Cardiac septum (tissue), 1 donor: ENCODE measurements around the gene SPRN. TPM values are rescaled to one million over a fixed set of nuclear protein-coding genes. Genes with fewer than 3 reads are reported as not detected.
A peak's percentile ranks its signal among the peaks of the same experiment; 100 is the strongest.

Experiments used
- DNase-seq: peaks from one replicate; pipeline ENCODE4 v3.0.0-alpha.2; 2020; ENCODE audit warnings: low spot score
- intact Hi-C: fragments of 100-400 bp; cut with DNase I; formaldehyde crosslinking; loops from one replicate; pipeline ENCODE4 v1.14.0; 2022
- total RNA-seq: library from RNA; stranded (reverse); fragmentation: NEBNext Ultra II Directional; extraction: Animal tissue kit (Norgen Biotek cat#: 25700); gene quantifications from one replicate; pipeline ENCODE4 v1.2.1, GENCODE V29; 2021
- donor health status: DM: no; HTN: no; CAD: no.

The SPRN gene
- total RNA-seq, 1 donor from 2014 or later, result not detected

DNA sequence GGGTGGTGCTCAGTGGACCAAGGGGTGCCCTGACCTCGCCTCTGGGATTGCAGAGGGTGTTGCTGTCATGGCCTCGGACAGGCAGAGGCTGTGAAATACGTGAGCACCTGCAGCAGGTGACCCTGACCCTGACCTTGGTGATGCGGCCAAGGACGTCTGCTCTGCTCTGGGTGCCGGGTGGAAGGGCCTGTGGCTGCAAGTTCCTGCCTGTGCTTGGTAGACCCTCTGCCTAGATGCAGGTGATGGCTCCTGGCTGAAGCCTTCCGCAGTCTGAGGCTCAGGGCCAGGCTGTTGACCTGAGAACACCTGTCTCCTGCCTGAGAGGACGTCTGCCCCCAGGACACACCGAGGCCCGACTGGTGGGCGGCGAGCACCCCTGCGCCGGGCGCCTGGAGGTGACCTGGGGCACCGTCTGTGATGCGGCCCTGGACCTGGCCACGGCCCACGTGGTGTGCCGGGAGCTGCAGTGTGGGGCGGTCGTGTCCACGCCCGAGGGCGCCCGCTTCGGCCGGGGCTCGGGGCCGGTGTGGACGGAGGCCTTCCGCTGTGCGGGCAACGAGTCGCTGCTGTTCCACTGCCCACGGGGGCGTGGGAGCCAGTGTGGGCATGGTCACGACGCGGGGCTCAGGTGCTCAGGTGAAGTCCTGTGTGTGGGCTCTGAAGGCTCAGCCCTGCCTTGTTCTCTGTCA is 33.7 kb upstream of the SPRN start:
- peak; percentile 75 for DNase-seq
- intact Hi-C loops, result loop anchor here (10.0 kb wide), 1 partner anchor 47 kb away; no protein-coding TSS in a partner anchor

DNA sequence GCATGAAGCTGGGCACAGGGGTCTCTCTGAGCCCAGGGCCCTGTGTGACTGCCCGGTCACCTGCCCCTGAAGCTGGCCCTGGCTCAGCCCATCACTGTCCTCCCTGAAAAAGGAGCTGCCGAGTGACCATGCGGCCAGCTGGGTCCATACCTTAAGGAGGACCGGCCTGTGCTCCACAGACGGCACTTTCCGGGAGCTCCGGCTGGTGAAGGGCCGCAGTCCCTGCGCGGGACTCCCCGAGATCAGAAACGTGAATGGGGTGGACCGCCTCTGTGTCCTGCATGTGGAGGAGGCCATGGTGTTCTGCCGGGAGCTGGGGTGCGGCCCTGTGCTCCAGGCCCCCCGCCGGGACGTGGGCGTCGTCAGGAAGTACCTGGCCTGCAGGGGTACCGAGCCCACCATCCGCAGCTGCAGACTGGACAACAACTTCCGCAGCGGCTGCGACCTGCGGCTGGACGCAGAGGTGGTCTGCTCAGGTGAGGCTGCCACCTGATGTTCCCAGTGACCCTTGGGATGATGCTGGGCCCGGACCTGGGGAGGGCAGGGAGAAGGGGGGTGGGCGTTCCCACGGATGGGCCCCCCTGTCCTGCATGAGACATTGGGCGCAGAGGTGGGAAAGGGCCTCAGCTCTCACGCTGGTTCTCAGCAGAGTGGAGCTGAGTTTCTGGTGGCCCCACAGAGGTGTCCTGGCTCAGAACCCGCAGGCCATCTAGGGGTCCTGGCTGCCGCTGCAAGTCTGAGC is 32.8 kb upstream of the SPRN start:
- peak; percentile 75 for DNase-seq
- intact Hi-C loops, result loop anchor here (10.0 kb wide), 1 partner anchor 48 kb away; no protein-coding TSS in a partner anchor

DNA sequence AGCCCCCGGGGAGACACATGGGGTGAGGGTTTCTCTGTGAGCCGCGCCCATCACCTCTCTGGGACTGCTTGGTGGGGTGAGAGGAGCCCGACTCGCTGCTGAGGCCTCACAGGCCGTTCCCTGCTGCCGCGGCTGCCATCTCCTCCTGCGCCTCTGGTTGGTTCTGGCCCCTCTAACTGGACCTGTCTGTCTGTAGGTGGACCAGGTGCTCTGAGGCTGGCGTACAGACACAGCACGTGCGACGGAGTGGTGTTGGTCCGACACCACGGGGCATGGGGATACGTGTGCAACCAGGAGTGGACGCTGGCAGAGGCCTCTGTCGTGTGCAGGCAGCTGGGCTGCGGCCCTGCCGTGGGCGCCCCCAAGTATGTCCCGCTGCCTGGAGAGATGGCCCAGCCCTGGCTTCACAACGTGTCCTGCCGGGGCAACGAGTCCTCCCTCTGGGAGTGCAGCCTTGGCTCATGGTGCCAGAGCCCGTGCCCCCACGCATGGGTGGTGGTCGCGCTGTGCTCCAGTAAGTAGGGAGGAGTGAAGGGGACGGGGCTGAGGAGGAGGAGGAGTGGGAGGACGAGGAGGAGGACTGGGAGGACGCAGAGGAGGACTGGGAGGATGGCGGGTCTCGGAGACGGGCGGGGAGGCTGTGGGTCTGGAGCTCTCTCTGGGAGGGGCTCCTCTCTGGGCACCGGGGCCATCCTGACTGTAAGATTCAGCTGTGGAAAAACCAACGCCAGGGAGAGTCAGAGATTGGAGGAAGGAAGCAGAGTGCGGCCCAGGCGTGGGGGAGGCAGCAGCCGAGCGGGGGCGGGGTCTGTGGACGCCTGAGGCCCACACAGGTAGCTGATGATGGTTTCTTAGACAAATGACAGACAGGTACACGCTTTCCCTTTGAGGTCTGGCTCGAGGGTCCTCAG is 31.9 kb upstream of the SPRN start:
- no peak for DNase-seq
- intact Hi-C loops, result loop anchor here (10.0 kb wide), 1 partner anchor 49 kb away; no protein-coding TSS in a partner anchor

DNA sequence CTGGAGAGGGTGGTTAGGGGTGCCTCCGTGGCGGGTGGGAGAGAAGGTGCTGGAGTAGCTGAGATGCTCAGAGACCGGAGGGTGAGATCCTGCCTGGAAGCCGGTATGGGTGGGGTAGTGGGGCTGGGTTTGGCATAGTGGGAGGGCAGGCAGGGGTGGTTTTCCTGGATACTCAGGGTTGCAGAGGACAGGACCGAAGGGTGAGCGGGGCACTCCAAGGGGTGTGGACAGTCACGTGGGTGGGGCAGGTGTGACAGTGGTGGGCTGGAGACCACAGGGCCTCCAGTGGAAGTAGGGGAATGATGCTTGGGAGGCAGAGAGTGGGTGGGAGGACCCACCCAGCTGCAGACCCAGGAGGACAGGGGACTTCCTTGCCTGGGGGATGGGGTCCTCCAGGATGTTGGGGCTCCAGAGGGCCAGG is 31.2 kb upstream of the SPRN start:
- DNase-seq, result no peak
- intact Hi-C loops, result loop anchor here (10.0 kb wide), 1 partner anchor 49 kb away; no protein-coding TSS in a partner anchor

DNA sequence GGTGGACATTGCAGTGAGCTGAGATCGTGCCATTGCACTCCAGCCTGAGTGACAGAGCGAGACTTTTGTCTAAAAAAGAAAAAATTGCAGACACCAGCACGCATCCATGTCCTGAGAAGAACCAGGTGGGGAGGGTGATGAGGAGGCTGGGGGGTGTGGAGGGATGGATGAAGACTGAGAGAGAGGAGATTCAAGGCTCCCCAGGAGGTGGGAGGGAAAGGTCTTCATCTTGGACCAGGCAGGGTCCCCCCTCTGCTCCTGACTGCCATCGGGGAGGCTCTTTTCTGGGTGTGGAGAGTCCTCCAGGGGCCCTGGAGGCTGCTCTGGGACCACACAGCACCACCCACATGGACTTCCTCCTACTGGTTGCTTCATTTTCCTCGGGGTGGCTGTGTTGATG is 30.8 kb upstream of the SPRN start:
- DNase-seq, result no peak
- intact Hi-C loops, result loop anchor here (10.0 kb wide), 1 partner anchor 50 kb away; no protein-coding TSS in a partner anchor

DNA sequence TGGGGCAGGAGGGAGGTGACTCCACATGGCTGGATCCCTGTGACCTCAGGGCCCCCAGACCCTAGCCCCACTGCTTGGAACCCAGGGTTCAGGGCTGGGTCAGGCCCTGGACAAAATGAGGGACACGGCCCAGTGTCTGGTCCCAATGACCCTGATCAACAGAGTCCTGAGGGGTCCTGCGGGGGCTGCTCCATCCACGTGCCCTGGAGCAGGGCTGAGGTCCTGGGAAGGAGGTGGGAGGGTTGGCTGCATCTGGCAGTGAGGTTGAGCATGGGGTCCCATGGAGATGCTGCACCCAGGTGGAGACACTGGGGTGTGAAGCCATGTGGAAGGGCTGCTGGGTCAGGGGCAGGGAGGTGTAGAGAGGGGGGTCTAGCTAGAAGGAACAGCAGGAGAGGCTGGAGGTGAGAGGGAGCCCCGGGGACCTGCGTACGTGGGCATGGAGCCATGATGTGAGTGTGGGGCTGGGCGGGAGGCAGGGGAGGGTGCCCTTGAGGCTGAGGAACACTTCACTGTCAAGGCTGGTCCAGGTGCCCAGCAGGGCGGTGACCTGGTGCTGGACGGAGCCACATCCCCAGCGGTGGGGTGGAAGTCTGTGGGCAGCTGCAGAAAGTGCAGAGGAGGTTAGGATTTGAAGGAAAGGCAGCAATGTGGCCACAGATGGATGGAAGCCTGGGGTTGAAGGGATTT is 29.9 kb upstream of the SPRN start:
- DNase-seq, result peak; percentile 75
- intact Hi-C loops, result loop anchor here (10.0 kb wide), 1 partner anchor 50 kb away; no protein-coding TSS in a partner anchor

DNA sequence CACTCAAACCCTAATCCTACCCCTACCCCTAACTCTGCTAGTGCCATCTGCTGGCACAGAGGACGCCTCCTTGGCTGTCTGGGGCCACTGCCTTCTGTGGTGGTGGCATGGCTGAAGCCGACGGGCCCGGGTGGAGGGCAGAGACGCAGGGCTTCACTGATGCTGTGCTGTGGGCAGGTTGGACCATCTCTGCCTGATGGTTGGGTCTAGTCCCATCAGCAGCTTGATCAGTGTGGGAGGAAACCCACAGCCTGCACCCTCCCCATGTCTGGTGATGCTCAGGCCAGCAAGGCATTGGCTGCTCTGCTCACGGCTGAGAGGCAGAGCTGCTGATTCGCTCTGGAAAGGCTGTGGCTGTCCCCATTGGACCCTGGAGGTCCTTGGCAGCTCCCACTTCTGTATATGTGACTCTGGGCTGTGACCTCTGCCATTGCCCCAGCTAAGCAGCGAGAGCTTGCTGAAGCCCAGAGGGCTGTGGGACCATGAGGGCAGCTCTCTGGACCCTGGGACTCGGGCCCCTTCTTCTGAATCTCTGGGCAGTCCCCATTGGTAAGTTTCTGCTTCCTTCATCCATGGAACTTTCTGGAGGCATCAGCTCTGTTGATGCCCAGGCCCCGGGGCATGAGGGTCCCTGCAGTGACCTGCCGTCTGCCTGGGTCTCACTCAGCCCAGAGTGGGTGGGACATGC is 29.2 kb upstream of the SPRN start, which contains the start of gene SCART1:
SCART1 (plus strand) TSS at position 430 of the 688 bp plus-strand sequence; CDS start at position 483, 53 bp downstream.
- DNase-seq, result peak; percentile 72
- intact Hi-C loops, result loop anchor here (10.0 kb wide), 1 partner anchor 51 kb away; no protein-coding TSS in a partner anchor

DNA sequence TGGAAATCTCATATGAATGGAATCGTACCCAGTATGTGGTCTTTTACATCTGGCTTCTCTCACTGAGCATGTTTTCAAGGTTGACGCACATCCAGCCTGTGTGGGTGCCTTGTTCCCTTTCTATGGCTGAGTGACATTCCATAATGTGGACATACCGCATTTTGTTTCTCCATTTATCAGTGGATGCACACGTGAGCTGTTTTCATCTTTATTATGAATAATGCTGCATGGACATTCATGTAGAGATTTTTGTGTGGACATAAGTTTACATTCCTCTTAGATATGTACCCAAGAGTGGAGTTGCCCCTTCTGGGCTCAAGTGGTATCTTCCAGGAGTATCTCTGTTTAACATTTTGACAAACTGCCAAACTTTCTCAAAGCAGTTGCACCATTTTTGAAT is 28.0 kb upstream of the SPRN start:
- intact Hi-C loops, result loop anchor here (10.0 kb wide), 1 partner anchor 52 kb away; no protein-coding TSS in a partner anchor
- DNase-seq, result no peak

DNA sequence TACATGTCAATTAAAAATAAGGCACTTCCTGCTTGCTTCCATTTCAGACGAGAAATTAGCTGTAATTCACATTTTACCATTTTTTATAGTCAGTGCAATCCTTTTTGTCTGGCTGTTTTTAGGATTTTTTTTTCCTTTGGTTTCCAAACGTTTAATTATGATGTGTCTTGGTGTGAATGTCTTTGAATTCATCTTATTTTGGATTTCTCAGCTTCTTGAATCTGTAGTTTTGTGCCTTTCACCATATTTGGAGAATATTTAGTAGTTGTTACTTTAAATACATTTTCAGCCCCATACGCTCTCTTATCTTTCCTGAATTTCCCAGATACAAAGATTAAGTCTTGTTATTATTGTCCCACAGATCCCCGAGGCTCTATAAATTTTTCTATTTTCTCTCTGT is 26.9 kb upstream of the SPRN start:
- intact Hi-C loops, result loop anchor here (10.0 kb wide), 1 partner anchor 53 kb away; no protein-coding TSS in a partner anchor
- DNase-seq, result no peak

DNA sequence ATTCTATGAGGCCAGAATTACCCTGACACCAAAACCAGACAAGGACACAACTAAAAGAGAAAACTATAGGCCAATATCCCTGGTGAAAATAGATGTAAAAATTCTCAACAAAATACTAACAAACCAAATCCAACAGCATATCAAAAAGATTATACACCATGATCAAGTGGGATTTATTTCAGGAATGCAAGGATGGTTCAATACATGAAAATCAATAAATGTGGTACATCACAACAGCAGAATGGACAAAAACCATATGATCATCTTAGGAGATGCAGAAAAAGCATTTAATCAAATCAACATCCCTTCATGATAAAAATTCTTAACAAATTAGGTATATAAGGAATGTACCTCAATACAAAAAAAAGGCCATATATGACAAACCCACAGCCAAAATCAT is 23.7 kb upstream of the SPRN start:
- intact Hi-C loops, result no loop called here
- no peak for DNase-seq

DNA sequence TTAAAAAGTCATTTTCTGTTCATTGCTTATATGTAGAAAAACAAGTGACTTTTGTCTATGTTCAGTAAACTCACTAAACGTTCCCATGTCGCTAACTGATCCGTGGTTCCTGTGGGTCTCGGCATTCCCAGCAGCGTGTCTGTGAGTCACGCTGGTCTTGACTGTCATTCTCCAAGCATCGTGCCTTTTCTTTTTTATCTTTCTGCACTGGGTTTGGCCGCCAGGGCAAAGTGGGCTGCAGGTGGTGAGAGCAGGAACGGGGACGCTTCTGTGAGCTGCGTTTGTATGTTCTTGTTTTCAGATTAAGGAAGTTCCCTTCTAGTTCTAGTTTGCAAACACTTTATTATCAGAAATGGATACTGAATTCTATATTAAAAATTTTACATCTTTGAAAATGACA is 22.6 kb upstream of the SPRN start:
- intact Hi-C loops, result no loop called here
- DNase-seq, result no peak

DNA sequence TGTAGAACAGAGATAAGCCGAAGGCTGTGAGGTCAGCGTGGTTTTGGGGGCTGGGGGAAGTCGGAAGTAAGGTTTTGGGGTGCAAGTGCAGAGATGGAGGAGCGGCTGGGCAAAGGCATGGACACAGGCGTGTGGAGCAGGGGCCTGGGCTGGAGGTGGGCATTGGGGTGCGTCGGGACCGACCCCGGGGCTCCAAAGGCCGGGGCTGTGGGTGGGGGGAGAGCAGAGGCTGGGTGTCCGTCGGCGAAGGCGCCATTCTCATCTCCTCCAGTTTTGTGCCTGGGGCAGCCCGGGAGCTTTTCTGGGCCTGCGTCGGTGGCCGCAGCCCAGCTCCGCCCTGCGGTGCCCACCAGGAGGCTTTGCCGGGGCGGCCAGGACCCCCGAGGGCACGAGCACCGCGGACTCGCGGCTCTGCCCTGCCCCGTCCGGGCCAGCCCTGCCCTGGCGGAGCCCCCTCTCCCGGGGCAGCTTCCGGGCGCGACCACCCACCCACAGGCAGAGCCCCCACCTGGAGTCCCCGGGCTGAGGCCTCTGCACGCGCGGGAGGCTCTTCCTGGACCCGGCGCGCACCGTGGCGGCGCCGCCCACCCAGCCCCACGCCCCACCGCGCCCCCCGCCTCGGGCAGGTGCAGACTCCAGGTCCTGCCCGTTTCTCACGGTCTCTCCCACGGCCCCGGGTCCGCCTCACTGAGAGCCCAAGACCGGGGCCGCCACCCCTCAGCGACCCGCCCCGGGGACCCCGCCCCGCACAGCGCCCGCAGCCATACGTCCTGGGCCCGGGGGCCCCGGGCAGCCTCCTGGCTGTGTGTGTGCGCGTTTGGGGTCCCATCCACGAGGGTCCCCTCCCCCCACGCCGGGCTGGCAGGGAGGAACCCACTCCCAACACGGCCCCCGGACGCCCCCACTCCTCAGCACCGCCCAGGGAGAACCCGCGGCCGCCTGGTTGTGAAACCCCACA is 21.6 kb upstream of the SPRN start:
- no peak for DNase-seq
- intact Hi-C loops, result no loop called here

DNA sequence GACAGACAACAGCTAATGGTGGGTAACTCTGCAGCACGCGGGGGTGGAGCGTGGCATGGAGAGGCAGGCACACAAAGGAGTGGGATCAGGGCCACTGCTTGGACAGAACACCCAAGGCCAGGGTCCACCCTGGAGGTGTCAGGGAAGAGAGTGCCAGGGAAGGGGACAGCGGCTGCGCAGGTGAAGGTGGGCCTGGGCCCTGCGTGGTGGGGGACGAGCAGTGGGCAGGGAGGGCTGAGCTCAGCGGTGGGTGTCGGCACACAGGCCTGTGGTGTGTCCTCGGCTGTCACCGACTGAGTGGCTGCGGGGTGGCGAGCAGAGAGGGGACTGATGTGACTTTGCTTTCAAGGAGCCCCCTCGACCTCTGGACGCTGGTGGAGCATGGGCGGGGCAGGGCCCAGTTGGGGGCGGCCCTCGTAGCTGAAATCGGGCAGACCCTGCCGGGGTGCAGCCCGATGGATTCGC is 20.9 kb upstream of the SPRN start:
- DNase-seq, result peak; percentile 74
- intact Hi-C loops, result no loop called here

DNA sequence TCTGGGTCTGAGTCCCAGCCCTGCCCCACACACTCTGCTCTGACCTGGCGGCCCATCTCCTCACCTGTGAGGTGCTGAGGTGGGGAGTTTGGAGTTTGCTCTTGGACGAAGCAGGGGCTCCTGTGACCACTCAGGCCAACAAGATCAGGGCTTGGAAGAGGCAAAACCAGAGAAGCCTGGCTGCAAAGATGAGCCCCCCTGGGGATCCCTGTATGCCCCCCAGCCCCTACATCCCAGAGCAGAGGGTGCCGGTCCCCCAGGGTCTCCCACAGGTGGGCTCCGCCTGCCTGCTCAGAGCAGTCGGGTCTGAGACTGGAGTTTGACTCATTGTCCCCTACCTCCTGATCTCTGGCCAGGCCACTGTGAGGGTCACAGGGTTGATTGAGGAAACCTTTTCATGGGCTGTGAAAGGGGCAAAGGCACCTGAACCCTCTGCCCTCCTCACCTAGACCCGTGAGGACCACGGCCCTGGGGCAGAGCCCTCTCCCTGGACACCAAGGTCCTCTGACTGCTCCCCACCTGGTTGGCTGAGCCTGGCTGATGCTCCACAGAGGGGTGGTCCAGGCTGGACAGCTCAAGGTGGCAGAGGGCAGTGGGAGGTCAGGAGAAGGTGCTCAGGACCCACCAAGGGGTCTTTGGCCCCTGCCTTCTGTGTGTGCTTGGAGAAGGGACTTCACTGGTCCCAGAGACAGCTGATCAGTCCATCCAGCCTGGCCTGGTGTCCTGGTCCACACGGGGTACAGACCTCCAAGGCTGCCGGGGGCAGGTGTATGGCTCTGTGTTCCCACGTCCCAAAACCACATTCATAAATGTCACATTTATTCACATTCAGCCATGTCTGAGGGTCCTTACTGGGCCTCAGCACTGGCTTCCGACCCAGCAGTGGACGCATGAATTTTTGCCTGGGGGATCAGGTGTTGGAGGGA is 20.2 kb upstream of the SPRN start:
- intact Hi-C loops, result no loop called here
- peak; percentile 73 for DNase-seq

DNA sequence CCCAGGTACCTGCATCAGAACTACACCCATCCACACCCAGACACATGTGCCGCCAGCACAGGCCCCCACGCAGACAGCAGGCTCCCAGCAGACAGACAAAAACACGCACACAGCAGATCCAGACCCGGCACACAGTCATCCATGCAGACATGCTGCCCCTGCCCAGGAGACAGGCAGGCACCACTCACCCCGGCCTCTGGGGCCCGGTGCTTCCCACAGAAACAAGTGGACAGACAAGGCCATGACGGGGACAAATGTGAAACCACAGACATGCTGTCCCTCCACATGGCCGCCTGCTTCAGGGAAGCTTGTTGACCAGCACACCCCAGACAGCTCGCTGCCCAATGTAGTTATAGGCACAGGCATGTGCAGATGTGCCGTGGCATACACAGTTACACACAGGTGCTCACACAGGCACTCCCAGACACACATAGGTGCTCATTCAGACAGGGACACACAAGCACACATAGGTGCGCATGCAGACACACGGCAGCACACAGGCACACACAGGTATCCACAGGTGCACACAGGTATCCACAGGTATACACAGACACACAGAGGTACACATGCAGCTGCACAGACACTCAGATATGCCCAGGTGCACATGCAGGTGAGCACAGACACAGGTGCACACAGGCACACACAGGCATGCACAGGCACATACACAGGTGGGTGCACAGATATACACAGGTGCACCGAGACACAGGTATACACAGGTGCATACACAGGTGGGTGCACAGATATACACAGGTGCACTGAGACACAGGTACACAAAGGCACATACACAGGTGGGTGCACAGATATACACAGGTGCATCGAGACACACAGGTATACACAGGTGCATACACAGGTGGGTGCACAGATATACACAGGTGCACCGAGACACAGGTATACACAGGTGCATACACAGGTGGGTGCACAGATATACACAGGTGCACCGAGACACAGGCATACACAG is 18.8 kb upstream of the SPRN start:
- peak; percentile 73 for DNase-seq
- intact Hi-C loops, result no loop called here
